Colonic mucosa (tissue), 4 donors: ENCODE results near the gene SLC10A3. TPM values are rescaled to one million over a fixed set of nuclear protein-coding genes. Genes with fewer than 3 reads are reported as not detected.

Source experiments
- DNase-seq: peaks from one replicate; pipeline ENCODE4 v3.0.0-alpha.2; 2020
- H3K27ac ChIP-seq: fragments of 200-600 bp; one replicate; pipeline ENCODE4 v1.8.0; 2021
- H3K27me3 ChIP-seq: fragments of 200-600 bp; one replicate; pipeline ENCODE4 v1.8.0; 2021
- H3K36me3 ChIP-seq: fragments of 200-600 bp; one replicate; pipeline ENCODE4 v1.8.0; 2021
- H3K4me1 ChIP-seq: fragments of 200-600 bp; one replicate; pipeline ENCODE4 v1.8.0; 2021; ENCODE audit warnings: mild to moderate bottlenecking
- H3K4me3 ChIP-seq: fragments of 200-600 bp; one replicate; pipeline ENCODE4 v1.8.0; 2021
- H3K9ac ChIP-seq, 2 donors: one replicate each; pipeline ENCODE4 v1.7.0; 2013; ENCODE audit warnings: control low read depth in 2 of 2, low read depth in 2 of 2, low read length in 2 of 2
- H3K9me3 ChIP-seq: fragments of 200-600 bp; one replicate; pipeline ENCODE4 v1.8.0; 2021
- intact Hi-C: fragments of 100-400 bp; cut with DNase I; formaldehyde crosslinking; loops from one replicate; pipeline ENCODE4 v1.14.1; 2022
- total RNA-seq, 2 donors: library from RNA; stranded (reverse); fragmentation: NEBNext Ultra II Directional in 1 of 2; extraction: Animal tissue kit (Norgen Biotek cat#: 25700) in 1 of 2; gene quantifications; one replicate each; pipeline ENCODE4 v1.2.1, GENCODE V29; 2021
- TF ChIP-seq, protein P1 (sequence below): fragments of 200-600 bp; IDR thresholded peaks from one replicate; pipeline ENCODE4 v1.8.0; 2022; ENCODE audit warnings: antibody characterized with exemption, mild to moderate bottlenecking
- donor health status: healthy.
- donor health status: DM: no; HTN: no; CAD: no.
- donor health status: DM: no; HTN: no; CAD: no.

The SLC10A3 gene
- total RNA-seq, 2 donors from 2014 or later, result 23.0 to 24.5 TPM

DNA sequence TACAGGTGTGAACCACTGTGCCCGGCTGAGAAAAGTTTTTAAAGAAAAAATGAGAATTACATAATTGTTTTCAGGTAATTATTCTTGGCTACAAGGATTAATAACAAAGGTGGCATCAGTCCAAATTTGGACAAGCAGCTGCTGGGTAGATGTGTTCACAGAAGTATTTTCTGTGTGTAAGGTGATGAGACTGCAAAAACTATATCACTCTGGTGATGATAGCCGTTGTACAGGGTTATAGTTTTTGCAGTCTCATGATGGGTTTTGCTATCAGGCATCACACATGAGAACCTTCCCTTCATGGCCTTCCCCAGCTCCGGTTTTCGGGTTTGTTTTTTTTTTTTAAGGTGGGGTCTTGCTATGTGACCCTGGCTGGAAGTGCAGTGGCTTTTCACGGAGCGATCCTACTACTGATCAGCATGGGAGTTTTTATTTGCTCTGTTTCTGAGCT lies 5.1 kb upstream of the SLC10A3 start:
- Histone ChIP-seq H3K27ac (no peak overlapping the region), H3K9ac (no peak overlapping the region), H3K4me1 (no peaks in the 10 kb centered on the region), H3K4me3 (no peak overlapping the region), H3K9me3 (no peaks in the 10 kb centered on the region), H3K27me3 (no peaks in the 10 kb centered on the region), H3K36me3 (no peaks in the 10 kb centered on the region)
- DNase-seq, result no peak
- TF ChIP-seq, protein P1, sequence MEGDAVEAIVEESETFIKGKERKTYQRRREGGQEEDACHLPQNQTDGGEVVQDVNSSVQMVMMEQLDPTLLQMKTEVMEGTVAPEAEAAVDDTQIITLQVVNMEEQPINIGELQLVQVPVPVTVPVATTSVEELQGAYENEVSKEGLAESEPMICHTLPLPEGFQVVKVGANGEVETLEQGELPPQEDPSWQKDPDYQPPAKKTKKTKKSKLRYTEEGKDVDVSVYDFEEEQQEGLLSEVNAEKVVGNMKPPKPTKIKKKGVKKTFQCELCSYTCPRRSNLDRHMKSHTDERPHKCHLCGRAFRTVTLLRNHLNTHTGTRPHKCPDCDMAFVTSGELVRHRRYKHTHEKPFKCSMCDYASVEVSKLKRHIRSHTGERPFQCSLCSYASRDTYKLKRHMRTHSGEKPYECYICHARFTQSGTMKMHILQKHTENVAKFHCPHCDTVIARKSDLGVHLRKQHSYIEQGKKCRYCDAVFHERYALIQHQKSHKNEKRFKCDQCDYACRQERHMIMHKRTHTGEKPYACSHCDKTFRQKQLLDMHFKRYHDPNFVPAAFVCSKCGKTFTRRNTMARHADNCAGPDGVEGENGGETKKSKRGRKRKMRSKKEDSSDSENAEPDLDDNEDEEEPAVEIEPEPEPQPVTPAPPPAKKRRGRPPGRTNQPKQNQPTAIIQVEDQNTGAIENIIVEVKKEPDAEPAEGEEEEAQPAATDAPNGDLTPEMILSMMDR, result no peak
- intact Hi-C loops, result no loop called here

- intact Hi-C loops, result no loop called here
- H3K36me3 ChIP-seq, result no peaks in the 10 kb centered on the region
- no peak for DNase-seq
- H3K9ac ChIP-seq, result no peak overlapping the region
- no peak overlapping the region for H3K27ac ChIP-seq
- H3K9me3 ChIP-seq, result no peaks in the 10 kb centered on the region
- H3K4me1 ChIP-seq, result no peaks in the 10 kb centered on the region
- no peak overlapping the region for H3K4me3 ChIP-seq
- TF ChIP-seq, protein P1, result no peak
- no peaks in the 10 kb centered on the region for H3K27me3 ChIP-seq
Measured at GRCh38 chrX:154494715-154495114, 4.3 kb upstream of the SLC10A3 start.

- intact Hi-C loops, result no loop called here
- TF ChIP-seq, protein P1, result no peak
Measured at GRCh38 chrX:154490021-154490413, 412 bp downstream of the SLC10A3 start.

GRCh38 chrX:154489182-154489581 lies 1.2 kb downstream of the SLC10A3 start:
- no peaks in the 10 kb centered on the region for H3K27me3 ChIP-seq
- intact Hi-C loops, result no loop called here
- DNase-seq, result no peak
- H3K9ac ChIP-seq, result peak overlapping the region; percentile 24 to 74
- TF ChIP-seq, protein P1, result no peak
- no peaks in the 10 kb centered on the region for H3K36me3 ChIP-seq
- H3K4me1 ChIP-seq, result no peaks in the 10 kb centered on the region
- no peaks in the 10 kb centered on the region for H3K9me3 ChIP-seq
- H3K27ac ChIP-seq, result no peak overlapping the region
- H3K4me3 ChIP-seq, result no peak overlapping the region

More at GRCh38 chrX:154490021-154490413, 412 bp downstream of the SLC10A3 start:
- no peaks in the 10 kb centered on the region for H3K27me3 ChIP-seq
- peak overlapping the region; percentile 54 for H3K4me3 ChIP-seq
- peak; percentile 36 for DNase-seq
- H3K9ac ChIP-seq, result peak overlapping the region; percentile 73 to 74
- no peaks in the 10 kb centered on the region for H3K9me3 ChIP-seq
- H3K4me1 ChIP-seq, result no peaks in the 10 kb centered on the region
- peak overlapping the region; percentile 94 for H3K27ac ChIP-seq
- no peaks in the 10 kb centered on the region for H3K36me3 ChIP-seq

DNA sequence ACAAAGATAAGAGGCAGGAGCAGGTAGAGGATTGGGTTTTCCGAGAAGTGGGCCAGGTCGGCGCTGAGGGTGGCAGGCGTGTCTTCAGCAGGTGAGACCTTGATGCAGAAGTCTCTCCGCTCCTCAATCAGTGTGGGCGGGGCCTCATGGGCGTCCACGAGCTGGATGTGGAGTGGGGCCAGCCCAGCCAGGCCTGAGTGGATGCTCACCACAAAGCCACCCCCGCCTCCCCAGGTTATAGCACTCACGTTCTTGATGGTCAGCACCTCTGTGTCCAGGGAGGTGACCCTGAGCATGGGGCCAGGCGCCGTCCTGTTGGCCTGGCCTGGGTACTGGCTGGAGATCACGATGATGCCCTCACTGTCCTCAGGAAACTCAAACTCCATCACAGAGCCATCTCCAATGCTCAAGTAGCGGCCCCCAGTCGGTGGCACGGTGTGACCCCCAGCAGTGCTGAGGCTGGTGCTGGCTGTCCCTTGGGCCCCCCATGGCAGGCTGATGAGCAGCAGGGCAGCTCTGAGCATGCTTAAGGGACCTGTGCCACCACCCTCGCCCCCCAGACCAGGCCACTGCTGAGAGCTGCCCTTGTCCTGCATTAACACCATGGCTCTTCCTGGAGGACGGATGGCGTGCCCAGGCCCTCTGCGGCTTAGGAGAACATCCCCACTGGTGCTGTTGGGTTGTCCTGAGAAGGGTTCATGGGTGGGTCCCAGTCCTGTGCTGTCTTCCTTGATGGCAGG lies 1.9 kb downstream of the SLC10A3 start:
- Histone ChIP-seq H3K27ac (no peak overlapping the region), H3K9me3 (no peaks in the 10 kb centered on the region), H3K4me3 (no peak overlapping the region), H3K9ac (no peak overlapping the region), H3K36me3 (no peaks in the 10 kb centered on the region), H3K4me1 (no peaks in the 10 kb centered on the region), H3K27me3 (no peaks in the 10 kb centered on the region)
- DNase-seq, result peak; percentile 19
- intact Hi-C loops, result no loop called here
- TF ChIP-seq, protein P1, result no peak
